Activated CD4-positive, CD25-positive, alpha-beta regulatory T cell (primary cell): ENCODE data around the gene LENEP.

Experiments
- DNase-seq, 4 experiments: peaks; one replicate each; lab custom pipeline; 2025; lab: John Stamatoyannopoulos, UW

Gene LENEP

GRCh38 chr1:154998818-154999570, 5.6 kb downstream of the LENEP start:
- DNase-seq, result peak; percentile 26 to 46 (median 37)

GRCh38 chr1:154999571-155000410, 6.4 kb downstream of the LENEP start:
- no peak for DNase-seq

GRCh38 chr1:155000411-155000725, 7.0 kb downstream of the LENEP start:
- no peak for DNase-seq

- DNase-seq, result peak; percentile 37 to 63 (median 52)
Observed at GRCh38 chr1:155000726-155001424, 7.5 kb downstream of the LENEP start.

- DNase-seq, result no peak
Observed at GRCh38 chr1:155001425-155001674, 8.0 kb downstream of the LENEP start.

- DNase-seq, result peak; percentile 94 to 97 (median 96)
Observed at GRCh38 chr1:155001675-155002463, 8.5 kb downstream of the LENEP start.

- DNase-seq, result no peak
Observed at GRCh38 chr1:155002464-155003226, 9.3 kb downstream of the LENEP start, which contains the start of gene ZBTB7B. Gene ZBTB7B (plus strand): TSS chr1:155002802. CDS start chr1:155014661, 11,859 bp downstream.

- no peak for DNase-seq
Observed at GRCh38 chr1:155003227-155003765, 9.9 kb downstream of the LENEP start.

- DNase-seq, result no peak
Observed at GRCh38 chr1:155003766-155004351, 10.5 kb downstream of the LENEP start.

- DNase-seq, result no peak
Observed at GRCh38 chr1:155004352-155005075, 11.1 kb downstream of the LENEP start.

GRCh38 chr1:155005076-155006011, 12.0 kb downstream of the LENEP start:
- DNase-seq, result no peak

- no peak for DNase-seq
Observed at GRCh38 chr1:155006601-155007101, 13.3 kb downstream of the LENEP start.

GRCh38 chr1:155007251-155007828, 14.0 kb downstream of the LENEP start:
- DNase-seq, result no peak

- no peak for DNase-seq
Observed at GRCh38 chr1:155008015-155008941, 14.9 kb downstream of the LENEP start.

GRCh38 chr1:155009221-155009711, 15.9 kb downstream of the LENEP start:
- DNase-seq, result no peak

- DNase-seq, result no peak
Observed at GRCh38 chr1:155009742-155010141, 16.4 kb downstream of the LENEP start.
